Measurements from ENCODE around the gene TBC1D2. TPM values are rescaled to one million over a fixed set of nuclear protein-coding genes. Genes with fewer than 3 reads are reported as not detected.

The TBC1D2 gene
- total and polyA plus RNA-seq, 4 donors = 2.8 to 5.1 (median 3.7) TPM

DNA sequence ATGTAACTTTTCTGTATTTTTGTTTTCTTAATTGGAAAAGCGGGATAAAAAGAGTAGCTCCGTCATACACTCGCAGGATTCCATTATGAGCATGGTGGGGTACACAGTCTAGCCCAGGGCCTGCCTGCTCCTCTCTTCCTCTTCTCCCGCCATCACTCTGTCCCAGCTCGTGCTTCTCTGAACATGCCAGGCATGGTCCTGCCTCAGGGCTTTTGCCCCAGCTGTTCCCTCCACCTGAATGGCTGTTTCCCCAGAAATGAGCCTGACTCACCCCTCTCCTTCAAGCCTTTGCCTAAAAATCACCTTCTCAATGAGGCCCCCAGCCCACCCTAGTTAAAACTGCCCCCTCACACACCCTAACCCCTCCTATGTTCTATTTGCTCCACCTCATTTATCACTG, 67.5 kb downstream of the TBC1D2 start:
- H3K4me1 ChIP-seq (ENCODE audit: control insufficient read depth in 4 of 4, insufficient read depth in 4 of 4, low read length in 3 of 4) = peaks cover 4 to 20% (median 9%) of the 10 kb centered on the region in 4 donors

DNA sequence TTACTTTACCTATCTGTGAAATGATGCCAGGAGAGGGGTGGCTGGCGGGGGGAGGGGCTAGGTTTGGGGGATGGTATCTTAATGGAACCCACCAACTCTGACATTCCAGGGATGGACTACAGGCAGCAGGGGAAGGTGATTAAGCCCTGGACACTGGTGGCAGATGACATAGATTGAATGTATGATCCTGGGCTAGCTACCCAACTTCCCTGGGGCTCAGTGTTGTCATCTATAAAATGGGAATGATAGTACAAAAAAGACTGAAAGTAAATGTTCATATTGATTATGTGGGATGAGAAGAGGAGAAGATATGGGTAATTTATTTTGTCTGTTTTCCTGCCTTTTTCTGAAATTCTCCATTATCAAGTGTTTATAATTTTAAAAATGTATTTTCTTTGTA, 69.2 kb downstream of the TBC1D2 start:
- Histone ChIP-seq H3K36me3 (ENCODE audit: control insufficient read depth in 4 of 4, insufficient read depth in 3 of 4, low read depth in 1 of 4, low read length in 3 of 4) (no peaks in the 10 kb centered on the region), H3K27ac (ENCODE audit: low read depth in 1 of 2, low read length in 2 of 2) (no peak overlapping the region), H3K9ac (ENCODE audit: low read depth in 1 of 2, low read length in 2 of 2) (no peak overlapping the region), H3K27me3 (ENCODE audit: control insufficient read depth in 4 of 4, insufficient read depth in 4 of 4, low read length in 3 of 4) (no peaks in the 10 kb centered on the region), H3K4me1 (ENCODE audit: control insufficient read depth in 4 of 4, insufficient read depth in 4 of 4, low read length in 3 of 4) (peaks cover 5 to 21% (median 12%) of the 10 kb centered on the region in 4 donors), H3K9me3 (ENCODE audit: control insufficient read depth in 4 of 4, low read length in 3 of 4) (no peaks in the 10 kb centered on the region), H3K4me3 (ENCODE audit: low read depth in 1 of 3, low read length in 3 of 3) (no peak overlapping the region)
- WGBS = 88% methylated on average over 1 of the region's 1 CpG
- TF ChIP-seq RAD21 (IDR thresholded peaks at IDR 0.05) = no peak
- no peak for TF ChIP-seq JUND (IDR thresholded peaks at IDR 0.05)
- no peak for TF ChIP-seq NR2F2 (IDR thresholded peaks at IDR 0.05)
- TF ChIP-seq, protein P1, sequence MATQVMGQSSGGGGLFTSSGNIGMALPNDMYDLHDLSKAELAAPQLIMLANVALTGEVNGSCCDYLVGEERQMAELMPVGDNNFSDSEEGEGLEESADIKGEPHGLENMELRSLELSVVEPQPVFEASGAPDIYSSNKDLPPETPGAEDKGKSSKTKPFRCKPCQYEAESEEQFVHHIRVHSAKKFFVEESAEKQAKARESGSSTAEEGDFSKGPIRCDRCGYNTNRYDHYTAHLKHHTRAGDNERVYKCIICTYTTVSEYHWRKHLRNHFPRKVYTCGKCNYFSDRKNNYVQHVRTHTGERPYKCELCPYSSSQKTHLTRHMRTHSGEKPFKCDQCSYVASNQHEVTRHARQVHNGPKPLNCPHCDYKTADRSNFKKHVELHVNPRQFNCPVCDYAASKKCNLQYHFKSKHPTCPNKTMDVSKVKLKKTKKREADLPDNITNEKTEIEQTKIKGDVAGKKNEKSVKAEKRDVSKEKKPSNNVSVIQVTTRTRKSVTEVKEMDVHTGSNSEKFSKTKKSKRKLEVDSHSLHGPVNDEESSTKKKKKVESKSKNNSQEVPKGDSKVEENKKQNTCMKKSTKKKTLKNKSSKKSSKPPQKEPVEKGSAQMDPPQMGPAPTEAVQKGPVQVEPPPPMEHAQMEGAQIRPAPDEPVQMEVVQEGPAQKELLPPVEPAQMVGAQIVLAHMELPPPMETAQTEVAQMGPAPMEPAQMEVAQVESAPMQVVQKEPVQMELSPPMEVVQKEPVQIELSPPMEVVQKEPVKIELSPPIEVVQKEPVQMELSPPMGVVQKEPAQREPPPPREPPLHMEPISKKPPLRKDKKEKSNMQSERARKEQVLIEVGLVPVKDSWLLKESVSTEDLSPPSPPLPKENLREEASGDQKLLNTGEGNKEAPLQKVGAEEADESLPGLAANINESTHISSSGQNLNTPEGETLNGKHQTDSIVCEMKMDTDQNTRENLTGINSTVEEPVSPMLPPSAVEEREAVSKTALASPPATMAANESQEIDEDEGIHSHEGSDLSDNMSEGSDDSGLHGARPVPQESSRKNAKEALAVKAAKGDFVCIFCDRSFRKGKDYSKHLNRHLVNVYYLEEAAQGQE (IDR thresholded peaks at IDR 0.05) = no peak
- no peak for TF ChIP-seq SP1 (IDR thresholded peaks at IDR 0.05)
- TF ChIP-seq, protein P2, sequence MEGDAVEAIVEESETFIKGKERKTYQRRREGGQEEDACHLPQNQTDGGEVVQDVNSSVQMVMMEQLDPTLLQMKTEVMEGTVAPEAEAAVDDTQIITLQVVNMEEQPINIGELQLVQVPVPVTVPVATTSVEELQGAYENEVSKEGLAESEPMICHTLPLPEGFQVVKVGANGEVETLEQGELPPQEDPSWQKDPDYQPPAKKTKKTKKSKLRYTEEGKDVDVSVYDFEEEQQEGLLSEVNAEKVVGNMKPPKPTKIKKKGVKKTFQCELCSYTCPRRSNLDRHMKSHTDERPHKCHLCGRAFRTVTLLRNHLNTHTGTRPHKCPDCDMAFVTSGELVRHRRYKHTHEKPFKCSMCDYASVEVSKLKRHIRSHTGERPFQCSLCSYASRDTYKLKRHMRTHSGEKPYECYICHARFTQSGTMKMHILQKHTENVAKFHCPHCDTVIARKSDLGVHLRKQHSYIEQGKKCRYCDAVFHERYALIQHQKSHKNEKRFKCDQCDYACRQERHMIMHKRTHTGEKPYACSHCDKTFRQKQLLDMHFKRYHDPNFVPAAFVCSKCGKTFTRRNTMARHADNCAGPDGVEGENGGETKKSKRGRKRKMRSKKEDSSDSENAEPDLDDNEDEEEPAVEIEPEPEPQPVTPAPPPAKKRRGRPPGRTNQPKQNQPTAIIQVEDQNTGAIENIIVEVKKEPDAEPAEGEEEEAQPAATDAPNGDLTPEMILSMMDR (IDR thresholded peaks at IDR 0.05; ENCODE audit: low read depth, low read length, missing input control) = no peak
- no peak for TF ChIP-seq GABPA (IDR thresholded peaks at IDR 0.05 in 1 of 2, conservative IDR thresholded peaks at IDR 0.05 in 1 of 2)
- no peak for DNase-seq (ENCODE audit: low spot score)

More for the DNA sequence above, 67.5 kb downstream of the TBC1D2 start:
- TF ChIP-seq NR2F2 (IDR thresholded peaks at IDR 0.05) (no peak), EGR1 (IDR thresholded peaks at IDR 0.05; ENCODE audit: low read depth in 2 of 2) (no peak), FOXA1 (IDR thresholded peaks at IDR 0.05) (no peak), YY1 (IDR thresholded peaks at IDR 0.05) (no peak), HNF4A (conservative IDR thresholded peaks at IDR 0.05) (no peak), TAF1 (conservative IDR thresholded peaks at IDR 0.05) (no peak), RAD21 (IDR thresholded peaks at IDR 0.05) (no peak), JUND (IDR thresholded peaks at IDR 0.05) (no peak), GABPA (IDR thresholded peaks at IDR 0.05 in 1 of 2, conservative IDR thresholded peaks at IDR 0.05 in 1 of 2) (no peak)
- TF ChIP-seq, protein P2 (IDR thresholded peaks at IDR 0.05; ENCODE audit: low read depth, low read length, missing input control) = no peak
- TF ChIP-seq, protein P3, sequence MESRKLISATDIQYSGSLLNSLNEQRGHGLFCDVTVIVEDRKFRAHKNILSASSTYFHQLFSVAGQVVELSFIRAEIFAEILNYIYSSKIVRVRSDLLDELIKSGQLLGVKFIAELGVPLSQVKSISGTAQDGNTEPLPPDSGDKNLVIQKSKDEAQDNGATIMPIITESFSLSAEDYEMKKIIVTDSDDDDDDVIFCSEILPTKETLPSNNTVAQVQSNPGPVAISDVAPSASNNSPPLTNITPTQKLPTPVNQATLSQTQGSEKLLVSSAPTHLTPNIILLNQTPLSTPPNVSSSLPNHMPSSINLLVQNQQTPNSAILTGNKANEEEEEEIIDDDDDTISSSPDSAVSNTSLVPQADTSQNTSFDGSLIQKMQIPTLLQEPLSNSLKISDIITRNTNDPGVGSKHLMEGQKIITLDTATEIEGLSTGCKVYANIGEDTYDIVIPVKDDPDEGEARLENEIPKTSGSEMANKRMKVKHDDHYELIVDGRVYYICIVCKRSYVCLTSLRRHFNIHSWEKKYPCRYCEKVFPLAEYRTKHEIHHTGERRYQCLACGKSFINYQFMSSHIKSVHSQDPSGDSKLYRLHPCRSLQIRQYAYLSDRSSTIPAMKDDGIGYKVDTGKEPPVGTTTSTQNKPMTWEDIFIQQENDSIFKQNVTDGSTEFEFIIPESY (IDR thresholded peaks at IDR 0.05) = no peak
- Histone ChIP-seq H3K36me3 (ENCODE audit: control insufficient read depth in 4 of 4, insufficient read depth in 3 of 4, low read depth in 1 of 4, low read length in 3 of 4) (no peaks in the 10 kb centered on the region), H3K27me3 (ENCODE audit: control insufficient read depth in 4 of 4, insufficient read depth in 4 of 4, low read length in 3 of 4) (no peaks in the 10 kb centered on the region), H3K27ac (ENCODE audit: low read depth in 1 of 2, low read length in 2 of 2) (no peak overlapping the region), H3K4me3 (ENCODE audit: low read depth in 1 of 3, low read length in 3 of 3) (no peak overlapping the region), H3K9ac (ENCODE audit: low read depth in 1 of 2, low read length in 2 of 2) (no peak overlapping the region), H3K9me3 (ENCODE audit: control insufficient read depth in 4 of 4, low read length in 3 of 4) (no peaks in the 10 kb centered on the region)
- WGBS = 96% methylated on average over 5 of the region's 5 CpGs
- no peak for DNase-seq (ENCODE audit: low spot score)

Data from liver (tissue), 9 donors.